Gastroesophageal sphincter (tissue), 3 donors: ENCODE results near the gene RIMBP2.

Experiments used
- EP300 ChIP-seq: sonication (generic); formaldehyde crosslinking; IDR thresholded peaks from one replicate; pipeline ENCODE4 v1.6.1; 2017; ENCODE audit warnings: antibody characterized with exemption, mild to moderate bottlenecking
- POLR2A ChIP-seq, 2 donors: fragments of 450-650 bp; IDR thresholded peaks; one replicate each; pipeline ENCODE4 v1.6.1; 2017; ENCODE audit warnings: antibody characterized with exemption in 2 of 2, mild to moderate bottlenecking in 2 of 2, moderate library complexity in 1 of 2
- POLR2AphosphoS5 ChIP-seq: sonication (generic); formaldehyde crosslinking; IDR thresholded peaks from one replicate; pipeline ENCODE4 v1.6.1; 2017; ENCODE audit warnings: antibody characterized with exemption
- TF ChIP-seq, protein P1 (sequence below), 4 experiments: fragments of 200-600 bp in 2 of 4; fragments of 450-650 bp in 2 of 4; sonication (generic) in 1 of 4; IDR thresholded peaks; one replicate each; pipeline ENCODE4 v1.5.1; 2017 to 2019; ENCODE audit warnings: antibody characterized with exemption in 4 of 4, mild to moderate bottlenecking in 2 of 4, moderate library complexity in 2 of 4

DNA sequence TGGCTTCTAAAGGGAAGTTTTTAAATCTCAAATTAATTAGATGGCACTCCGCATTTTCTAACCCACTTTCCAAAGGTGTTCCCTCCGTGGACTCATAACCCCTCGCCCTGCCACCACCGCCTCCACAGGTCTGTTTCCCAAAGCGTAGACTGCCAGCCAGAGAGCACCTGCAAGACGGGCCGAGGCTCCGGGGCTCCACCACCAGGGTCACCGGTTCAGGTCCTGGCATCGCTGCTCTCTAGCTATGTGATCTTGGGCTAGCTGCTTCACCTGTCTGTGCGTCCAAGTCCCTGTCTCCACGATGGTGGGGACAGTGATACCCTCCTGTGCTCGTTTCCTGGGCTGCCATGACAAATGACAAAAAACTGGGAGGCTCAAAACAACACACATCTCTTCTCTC, 11.5 kb downstream of the RIMBP2 start:
- TF ChIP-seq POLR2A (IDR thresholded peaks at IDR 0.05) (no peak), POLR2AphosphoS5 (no peak), EP300 (no peak)
- TF ChIP-seq, protein P1, sequence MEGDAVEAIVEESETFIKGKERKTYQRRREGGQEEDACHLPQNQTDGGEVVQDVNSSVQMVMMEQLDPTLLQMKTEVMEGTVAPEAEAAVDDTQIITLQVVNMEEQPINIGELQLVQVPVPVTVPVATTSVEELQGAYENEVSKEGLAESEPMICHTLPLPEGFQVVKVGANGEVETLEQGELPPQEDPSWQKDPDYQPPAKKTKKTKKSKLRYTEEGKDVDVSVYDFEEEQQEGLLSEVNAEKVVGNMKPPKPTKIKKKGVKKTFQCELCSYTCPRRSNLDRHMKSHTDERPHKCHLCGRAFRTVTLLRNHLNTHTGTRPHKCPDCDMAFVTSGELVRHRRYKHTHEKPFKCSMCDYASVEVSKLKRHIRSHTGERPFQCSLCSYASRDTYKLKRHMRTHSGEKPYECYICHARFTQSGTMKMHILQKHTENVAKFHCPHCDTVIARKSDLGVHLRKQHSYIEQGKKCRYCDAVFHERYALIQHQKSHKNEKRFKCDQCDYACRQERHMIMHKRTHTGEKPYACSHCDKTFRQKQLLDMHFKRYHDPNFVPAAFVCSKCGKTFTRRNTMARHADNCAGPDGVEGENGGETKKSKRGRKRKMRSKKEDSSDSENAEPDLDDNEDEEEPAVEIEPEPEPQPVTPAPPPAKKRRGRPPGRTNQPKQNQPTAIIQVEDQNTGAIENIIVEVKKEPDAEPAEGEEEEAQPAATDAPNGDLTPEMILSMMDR (IDR thresholded peaks at IDR 0.05), result no peak
